ENCODE measurements around the gene MACROD1.
"Not testable (repeated sequence)": the region's sequence is repeated elsewhere in the genome, so short reads cannot be mapped to it uniquely, and the experiment has no call there.

Gene MACROD1

GRCh38 chr11:63991558-63991957 is 174.4 kb downstream of the MACROD1 start:
- DNase-seq (ENCODE audit: extremely low spot score, insufficient read length, low read depth) (no peak), FAIRE-seq (no peak)

- DNase-seq (ENCODE audit: extremely low spot score, insufficient read length, low read depth): no peak
- FAIRE-seq: no peak
Measured at GRCh38 chr11:63986932-63987513, 178.9 kb downstream of the MACROD1 start.

GRCh38 chr11:63986156-63986931 is 179.6 kb downstream of the MACROD1 start, which contains the start of gene OTUB1:
Gene OTUB1, plus strand, starts transcription at chr11:63986438. Its CDS starts 19 bp downstream, at chr11:63986457.
- FAIRE-seq (peak; percentile 85), DNase-seq (ENCODE audit: extremely low spot score, insufficient read length, low read depth) (peak; percentile 90)

DNA sequence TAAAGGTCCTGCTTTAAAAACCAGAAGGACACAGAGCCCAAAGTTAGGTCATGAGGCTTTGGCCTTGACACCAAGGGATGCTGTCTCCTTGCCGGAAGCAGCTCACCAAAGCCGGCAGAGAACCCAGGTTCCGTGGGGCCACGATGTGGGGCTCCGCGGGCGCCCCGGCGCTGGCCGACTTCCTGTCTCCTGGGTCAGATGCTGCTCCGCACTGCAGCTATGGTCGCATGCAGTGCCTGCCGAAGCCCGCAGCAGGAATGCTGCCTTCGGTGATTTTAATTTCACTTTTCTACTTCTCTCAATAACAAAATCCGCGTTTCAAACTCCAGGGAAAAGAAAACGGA is 180.1 kb downstream of the MACROD1 start:
- DNase-seq (ENCODE audit: extremely low spot score, insufficient read length, low read depth): no peak
- peak; percentile 21 for FAIRE-seq

- FAIRE-seq (no peak), DNase-seq (ENCODE audit: extremely low spot score, insufficient read length, low read depth) (no peak)
Measured at GRCh38 chr11:63979426-63979825, 186.5 kb downstream of the MACROD1 start.

GRCh38 chr11:63978551-63979239 is 187.2 kb downstream of the MACROD1 start:
- FAIRE-seq (no peak), DNase-seq (ENCODE audit: extremely low spot score, insufficient read length, low read depth) (no peak)

DNA sequence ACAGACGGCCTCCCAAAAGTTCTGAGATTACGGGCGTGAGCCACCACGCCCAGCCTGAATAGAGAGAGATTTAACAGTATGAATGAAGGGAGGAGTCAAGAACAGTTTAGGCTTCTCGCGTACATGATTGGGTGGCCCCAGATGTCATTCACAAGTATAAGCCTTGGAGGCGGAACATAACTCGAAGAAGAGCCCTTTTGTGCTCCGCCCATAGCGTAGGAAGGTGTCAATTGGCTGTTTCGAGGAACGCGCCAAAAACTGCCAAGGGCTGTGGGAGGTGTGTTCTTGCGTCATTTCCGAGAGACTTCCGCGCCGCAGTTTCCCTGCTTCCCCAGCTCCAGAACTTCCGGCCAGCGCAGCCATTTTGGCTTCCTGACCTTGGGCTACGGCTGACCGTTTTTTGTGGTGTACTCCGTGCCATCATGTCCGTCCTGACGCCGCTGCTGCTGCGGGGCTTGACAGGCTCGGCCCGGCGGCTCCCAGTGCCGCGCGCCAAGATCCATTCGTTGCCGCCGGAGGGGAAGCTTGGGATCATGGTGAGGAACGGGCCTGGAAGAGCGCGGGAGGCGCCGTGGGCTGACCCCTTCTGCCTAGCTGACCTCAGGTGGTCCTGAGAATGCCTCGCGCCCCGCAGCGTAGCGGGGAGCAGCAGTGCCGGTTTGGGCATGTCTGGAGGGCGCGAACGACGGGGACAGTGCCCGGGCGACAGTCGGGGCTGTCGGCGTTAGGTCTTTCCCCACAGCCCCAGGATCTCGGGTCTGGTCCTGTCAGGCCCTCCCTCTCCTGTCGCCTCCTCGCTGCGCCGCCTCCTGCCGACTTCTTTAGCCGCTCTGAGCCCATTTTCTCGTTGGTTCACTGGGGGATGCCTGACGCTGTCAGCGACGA is 191.4 kb downstream of the MACROD1 start, which contains the start of gene COX8A:
Gene COX8A (plus strand): TSS at position 362 of the 885 bp plus-strand sequence. CDS start 61 bp downstream, at position 423.
- peak; percentile 98 for FAIRE-seq
- peak; percentile 93 for DNase-seq (ENCODE audit: extremely low spot score, insufficient read length, low read depth)

DNA sequence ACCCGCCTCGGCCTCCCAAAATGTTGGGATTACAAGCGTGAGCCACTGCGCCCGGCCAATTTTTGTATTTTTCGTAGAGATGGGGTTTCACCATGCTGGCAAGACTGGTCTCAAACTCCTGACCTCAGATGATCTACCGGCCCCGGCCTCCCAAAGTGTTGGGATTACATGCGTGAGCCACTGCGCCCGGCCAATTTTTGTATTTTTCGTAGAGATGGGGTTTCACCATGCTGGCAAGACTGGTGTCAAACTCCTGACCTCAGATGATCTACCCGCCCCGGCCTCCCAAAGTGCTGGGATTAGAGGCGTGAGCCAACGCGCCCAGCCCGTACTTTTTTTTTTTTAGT is 192.0 kb downstream of the MACROD1 start:
- FAIRE-seq; DNase-seq (ENCODE audit: extremely low spot score, insufficient read length, low read depth): not testable (repeated sequence)

DNA sequence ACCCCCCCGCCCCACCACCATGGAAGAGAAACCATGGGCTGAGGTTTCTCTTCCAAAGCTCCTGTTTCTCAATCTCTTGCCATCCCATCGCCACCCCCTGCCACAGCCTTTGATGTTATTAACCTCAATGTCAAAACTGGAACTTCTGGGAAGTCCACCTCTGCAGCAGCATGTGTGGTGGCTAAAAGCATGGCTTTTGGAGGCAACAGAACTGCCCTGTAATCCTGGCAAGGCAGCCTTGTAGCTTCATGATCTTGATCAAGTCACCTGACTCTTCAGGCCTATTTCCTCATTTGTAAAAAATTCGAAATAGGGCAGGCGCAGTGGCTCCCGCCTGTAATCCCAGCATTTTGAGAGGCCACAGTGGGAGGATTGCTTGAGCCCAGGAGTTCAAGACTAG is 195.0 kb downstream of the MACROD1 start:
- FAIRE-seq: no peak

GRCh38 chr11:63969461-63969860 is 196.5 kb downstream of the MACROD1 start:
- DNase-seq (ENCODE audit: extremely low spot score, insufficient read length, low read depth): no peak
- no peak for FAIRE-seq

More for the DNA sequence above, 195.0 kb downstream of the MACROD1 start:
- no peak for DNase-seq (ENCODE audit: extremely low spot score, insufficient read length, low read depth)

DNA sequence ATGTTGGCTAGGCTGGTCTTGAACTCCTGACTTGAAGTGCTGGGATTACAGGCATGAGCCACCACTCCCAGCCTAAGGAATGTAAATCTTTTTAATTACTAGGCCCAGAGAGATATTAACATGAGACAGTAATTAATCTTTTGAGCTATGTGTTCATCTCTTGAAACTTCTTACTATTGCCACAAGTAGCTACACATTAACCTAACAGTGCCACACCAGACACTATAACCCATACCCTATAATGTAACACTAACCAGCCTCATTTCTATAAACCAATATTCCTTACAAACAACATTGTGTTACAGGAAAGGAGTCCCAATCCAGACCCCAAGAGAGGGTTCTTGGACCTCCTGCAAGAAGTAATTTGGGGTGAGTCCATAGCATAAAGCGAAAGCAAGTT is 199.5 kb downstream of the MACROD1 start:
- FAIRE-seq: no peak
- no peak for DNase-seq (ENCODE audit: extremely low spot score, insufficient read length, low read depth)

- not testable (repeated sequence) for DNase-seq (ENCODE audit: extremely low spot score, insufficient read length, low read depth); FAIRE-seq
Measured at GRCh38 chr11:63963895-63964294, 202.0 kb downstream of the MACROD1 start.

GRCh38 chr11:63961608-63962412 is 204.1 kb downstream of the MACROD1 start:
- DNase-seq (ENCODE audit: extremely low spot score, insufficient read length, low read depth) (no peak), FAIRE-seq (no peak)

DNA sequence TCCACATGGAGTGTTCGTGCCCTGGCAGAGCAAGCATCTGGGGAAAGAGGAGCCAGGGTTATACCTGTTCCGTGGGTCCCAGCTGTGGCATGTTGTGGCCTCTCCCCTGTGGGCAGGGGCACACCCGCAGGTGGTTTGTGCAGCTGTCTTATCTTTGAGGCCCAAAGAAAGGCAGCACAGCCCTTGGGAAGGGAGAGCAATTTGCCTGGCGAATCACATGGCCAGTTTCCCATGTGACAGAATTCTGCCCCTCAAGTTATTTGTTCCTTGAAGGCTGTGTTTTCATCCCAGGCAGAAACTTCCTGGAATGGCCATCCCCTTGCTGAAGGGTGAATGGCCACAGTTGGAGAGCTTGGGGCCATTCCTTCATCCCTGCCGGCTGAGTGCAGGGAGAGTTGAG is 207.9 kb downstream of the MACROD1 start:
- DNase-seq (ENCODE audit: extremely low spot score, insufficient read length, low read depth) (no peak), FAIRE-seq (no peak)

- no peak for DNase-seq (ENCODE audit: extremely low spot score, insufficient read length, low read depth)
- no peak for FAIRE-seq
Measured at GRCh38 chr11:63952570-63952969, 213.3 kb downstream of the MACROD1 start.

- DNase-seq (ENCODE audit: extremely low spot score, insufficient read length, low read depth) (no peak), FAIRE-seq (no peak)
Measured at GRCh38 chr11:63951779-63952536, 214.0 kb downstream of the MACROD1 start.

Measured in GM18507 (cell line).